Fibroblast of skin of right quadriceps (primary cell): ENCODE data around the gene RALGAPB.

Experiments
- DNase-seq: peaks from one replicate; pipeline ENCODE4 v3.0.0-alpha.2; 2013

RALGAPB gene

GRCh38 chr20:38617830-38618196 is 145.2 kb downstream of the RALGAPB start:
- no peak for DNase-seq

DNA sequence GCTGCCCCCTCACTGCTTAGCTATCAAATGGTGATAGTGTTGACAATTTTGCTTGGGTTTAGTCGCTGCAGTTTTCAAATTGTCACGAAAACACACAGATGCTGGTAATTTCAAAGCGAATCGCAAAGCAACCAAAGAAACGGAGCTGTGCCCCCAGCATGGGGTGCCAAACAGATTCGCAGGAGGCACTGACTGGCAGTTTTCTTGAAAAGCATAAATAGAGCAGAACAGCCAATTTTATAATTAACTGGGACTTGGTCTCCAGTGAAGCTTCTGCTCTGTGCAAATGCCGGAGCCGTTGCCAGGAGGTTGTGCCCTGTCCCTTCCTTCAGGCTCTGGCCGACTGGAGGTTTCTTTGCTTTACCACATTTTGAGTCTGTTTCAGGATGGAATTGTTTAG is 147.8 kb downstream of the RALGAPB start:
- DNase-seq: no peak

GRCh38 chr20:38623061-38623460 is 150.4 kb downstream of the RALGAPB start:
- no peak for DNase-seq

DNA sequence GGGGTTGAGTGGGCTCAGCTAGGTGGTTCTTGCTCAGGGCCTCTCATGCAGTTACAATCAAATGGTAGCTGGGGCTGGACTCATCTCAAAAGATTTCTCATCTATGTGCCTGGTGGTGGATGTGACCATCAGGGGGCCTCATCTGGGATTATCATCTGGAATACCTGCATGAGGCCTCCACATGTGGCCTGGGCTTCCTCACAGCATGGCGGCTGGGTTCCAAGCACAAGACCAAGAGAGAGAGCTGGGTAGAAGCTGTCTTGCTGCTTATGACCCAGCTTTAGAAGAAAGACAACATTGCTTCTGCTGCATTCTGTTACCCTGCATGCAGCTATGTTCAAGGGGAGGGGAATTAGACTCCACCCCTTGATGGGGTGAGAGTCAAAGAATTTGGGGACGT is 151.4 kb downstream of the RALGAPB start:
- DNase-seq: no peak

- DNase-seq: no peak
Observed at GRCh38 chr20:38625896-38626295, 153.3 kb downstream of the RALGAPB start.

- DNase-seq: no peak
Observed at GRCh38 chr20:38626921-38627659, 154.4 kb downstream of the RALGAPB start.
